Neural progenitor cell (in vitro differentiated cells): Measurements from ENCODE around the gene IGFL1. TPM values are rescaled to one million over a fixed set of nuclear protein-coding genes. Genes with fewer than 3 reads are reported as not detected.

Source experiments
- DNase-seq: peaks from one replicate; pipeline ENCODE4 v3.0.0-alpha.2; 2016; ENCODE audit warnings: low spot score
- H2AFZ ChIP-seq: fragments of 200-600 bp; sonication (generic); replicated peaks from 2 replicates; pipeline ENCODE4 v1.6.1; 2016; ENCODE audit warnings: antibody characterized with exemption
- H3F3A ChIP-seq: fragments of 200-600 bp; sonication (generic); 2 replicates; pipeline ENCODE4 v1.6.1; 2016; ENCODE audit warnings: antibody characterized with exemption, low read depth
- H3K27ac ChIP-seq: fragments of 200-600 bp; sonication (generic); 2 replicates; pipeline ENCODE4 v1.5.1; 2016; ENCODE audit warnings: mild to moderate bottlenecking
- H3K27me3 ChIP-seq: fragments of 200-600 bp; sonication (generic); 2 replicates; pipeline ENCODE4 v1.6.1; 2016; ENCODE audit warnings: mild to moderate bottlenecking, moderate library complexity
- H3K36me3 ChIP-seq: fragments of 200-600 bp; sonication (generic); 2 replicates; pipeline ENCODE4 v1.5.1; 2016
- H3K4me1 ChIP-seq: fragments of 200-600 bp; sonication (generic); 2 replicates; pipeline ENCODE4 v1.6.1; 2016; ENCODE audit warnings: mixed run types
- H3K4me2 ChIP-seq: fragments of 200-600 bp; sonication (generic); 2 replicates; pipeline ENCODE4 v1.6.1; 2016
- H3K4me3 ChIP-seq: fragments of 200-600 bp; sonication (generic); 2 replicates; pipeline ENCODE4 v1.5.1; 2016
- H3K79me2 ChIP-seq: fragments of 200-600 bp; sonication (generic); 2 replicates; pipeline ENCODE4 v1.6.1; 2016; ENCODE audit warnings: low read depth
- H3K9ac ChIP-seq: fragments of 200-600 bp; sonication (generic); 2 replicates; pipeline ENCODE4 v1.6.1; 2016
- H3K9me3 ChIP-seq: fragments of 200-600 bp; sonication (generic); 2 replicates; pipeline ENCODE4 v1.5.1; 2016; ENCODE audit warnings: low read depth
- H4K20me1 ChIP-seq: fragments of 200-600 bp; sonication (generic); 2 replicates; pipeline ENCODE4 v1.6.1; 2016; ENCODE audit warnings: low read depth
- H3K27ac Mint-ChIP-seq: 3 replicates; pipeline ENCODE4 v1.8.0; 2021; ENCODE audit warnings: mixed read lengths
- H3K27me3 Mint-ChIP-seq: 2 replicates; pipeline ENCODE4 v1.8.0; 2022; ENCODE audit warnings: low read depth, mild to moderate bottlenecking, inconsistent platforms, moderate library complexity, mixed read lengths; ENCODE audit not compliant: insufficient read depth
- H3K36me3 Mint-ChIP-seq: 3 replicates; pipeline ENCODE4 v1.8.0; 2021; ENCODE audit warnings: mixed read lengths
- H3K4me1 Mint-ChIP-seq: 3 replicates; pipeline ENCODE4 v1.8.0; 2021; ENCODE audit warnings: mixed read lengths
- H3K4me3 Mint-ChIP-seq: 3 replicates; pipeline ENCODE4 v1.8.0; 2021; ENCODE audit warnings: mild to moderate bottlenecking, moderate library complexity, mixed read lengths
- H3K9me3 Mint-ChIP-seq: 3 replicates; pipeline ENCODE4 v1.8.0; 2020; ENCODE audit warnings: mixed read lengths
- CTCF ChIP-seq: fragments of 200-600 bp; sonication (generic); IDR thresholded peaks from 2 replicates; pipeline ENCODE4 v1.5.1; 2017; ENCODE audit warnings: antibody characterized with exemption, mild to moderate bottlenecking
- EZH2 ChIP-seq: fragments of 200-600 bp; sonication (generic); IDR thresholded peaks from 2 replicates; pipeline ENCODE4 v1.6.1; 2017; ENCODE audit warnings: antibody characterized with exemption, mild to moderate bottlenecking, moderate library complexity
- EZH2phosphoT487 ChIP-seq: fragments of 200-600 bp; sonication (generic); IDR thresholded peaks from 2 replicates; pipeline ENCODE4 v1.6.1; 2017; ENCODE audit warnings: antibody characterized with exemption
- total RNA-seq: library from RNA; depleted of rRNA; stranded (reverse); fragments of >200 nt; gene quantifications from 2 replicates; pipeline ENCODE4 v1.2.3, GENCODE V29; 2015; ENCODE audit warnings: low replicate concordance

IGFL1 gene
- total RNA-seq, 1 donor from 2014 or later: not detected

DNA sequence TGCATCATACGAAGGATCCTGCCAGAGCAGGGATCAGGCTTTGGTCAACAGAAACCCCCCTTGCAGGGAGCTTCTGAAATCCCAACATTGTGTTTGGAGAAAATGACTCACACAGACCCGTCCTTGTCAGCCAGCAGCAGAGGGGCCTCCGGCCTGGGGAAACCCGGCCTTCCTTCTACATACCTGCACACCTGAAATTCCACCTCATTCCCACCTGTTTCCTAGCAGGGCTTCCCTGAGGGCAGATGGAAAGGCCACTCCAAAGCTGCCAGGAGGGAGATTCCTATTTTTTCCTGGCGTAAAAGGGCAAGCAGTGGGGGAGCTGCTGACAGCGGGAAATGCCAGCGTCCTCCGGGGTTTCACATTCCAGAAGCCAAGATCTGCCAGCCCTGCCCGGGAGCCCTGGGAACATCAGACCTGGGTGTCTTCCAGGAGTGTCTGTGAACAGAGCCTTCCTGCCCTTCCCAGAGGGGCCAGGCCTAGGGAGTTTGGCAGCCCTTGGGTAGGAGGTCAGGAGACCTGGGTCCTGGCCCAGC lies 3.0 kb upstream of the IGFL1 start:
- Mint-ChIP-seq H3K27me3 (peaks cover 15% of the 10 kb centered on the region), H3K27ac (no peak overlapping the region), H3K36me3 (no peaks in the 10 kb centered on the region), H3K9me3 (no peaks in the 10 kb centered on the region), H3K4me3 (no peak overlapping the region), H3K4me1 (no peaks in the 10 kb centered on the region)
- Histone ChIP-seq H2AFZ (no peak overlapping the region), H3F3A (no peaks in the 10 kb centered on the region), H3K36me3 (no peaks in the 10 kb centered on the region), H4K20me1 (peaks cover 5% of the 10 kb centered on the region), H3K4me2 (no peak overlapping the region), H3K79me2 (no peaks in the 10 kb centered on the region), H3K9ac (no peak overlapping the region), H3K27me3 (no peaks in the 10 kb centered on the region), H3K9me3 (no peaks in the 10 kb centered on the region), H3K27ac (no peak overlapping the region), H3K4me1 (no peaks in the 10 kb centered on the region), H3K4me3 (no peak overlapping the region)
- DNase-seq: no peak
- no peak for TF ChIP-seq EZH2
- TF ChIP-seq EZH2phosphoT487: no peak
- TF ChIP-seq CTCF: no peak

GRCh38 chr19:46232029-46232428 lies 2.5 kb downstream of the IGFL1 start:
- Histone ChIP-seq H3K4me2 (no peak overlapping the region), H3K27me3 (no peaks in the 10 kb centered on the region), H2AFZ (no peak overlapping the region), H3K4me3 (no peak overlapping the region), H4K20me1 (no peaks in the 10 kb centered on the region), H3K4me1 (no peaks in the 10 kb centered on the region), H3K9ac (no peak overlapping the region), H3K27ac (no peak overlapping the region), H3K36me3 (no peaks in the 10 kb centered on the region), H3K9me3 (no peaks in the 10 kb centered on the region), H3K79me2 (no peaks in the 10 kb centered on the region), H3F3A (no peaks in the 10 kb centered on the region)
- Mint-ChIP-seq H3K36me3 (no peaks in the 10 kb centered on the region), H3K27ac (no peak overlapping the region), H3K4me1 (no peaks in the 10 kb centered on the region), H3K9me3 (no peaks in the 10 kb centered on the region), H3K27me3 (peaks cover 2% of the 10 kb centered on the region), H3K4me3 (no peak overlapping the region)
- TF ChIP-seq EZH2 (no peak), CTCF (no peak), EZH2phosphoT487 (no peak)
- DNase-seq: no peak

- H3K36me3 ChIP-seq: no peaks in the 10 kb centered on the region
- H3K36me3 Mint-ChIP-seq: no peaks in the 10 kb centered on the region
- H3K4me1 ChIP-seq: no peaks in the 10 kb centered on the region
- H3K9ac ChIP-seq: no peak overlapping the region
- no peak for DNase-seq
- H4K20me1 ChIP-seq: no peaks in the 10 kb centered on the region
- no peaks in the 10 kb centered on the region for H3F3A ChIP-seq
- H3K79me2 ChIP-seq: no peaks in the 10 kb centered on the region
- H3K9me3 Mint-ChIP-seq: no peaks in the 10 kb centered on the region
- no peaks in the 10 kb centered on the region for H3K4me1 Mint-ChIP-seq
- no peak overlapping the region for H3K4me3 Mint-ChIP-seq
- H3K27me3 ChIP-seq: no peaks in the 10 kb centered on the region
- H3K27ac ChIP-seq: no peak overlapping the region
- H3K4me2 ChIP-seq: no peak overlapping the region
- TF ChIP-seq EZH2phosphoT487: no peak
- no peak for TF ChIP-seq EZH2
- no peak for TF ChIP-seq CTCF
- no peak overlapping the region for H3K27ac Mint-ChIP-seq
- H3K27me3 Mint-ChIP-seq: peaks cover 2% of the 10 kb centered on the region
- H3K9me3 ChIP-seq: no peaks in the 10 kb centered on the region
- no peak overlapping the region for H3K4me3 ChIP-seq
- H2AFZ ChIP-seq: no peak overlapping the region
Measured at GRCh38 chr19:46232468-46232867, 2.9 kb downstream of the IGFL1 start.
